Measurements from ENCODE around the gene MPHOSPH6. TPM values are rescaled to one million over a fixed set of nuclear protein-coding genes. Genes with fewer than 3 reads are reported as not detected.

Gene MPHOSPH6, protein sequence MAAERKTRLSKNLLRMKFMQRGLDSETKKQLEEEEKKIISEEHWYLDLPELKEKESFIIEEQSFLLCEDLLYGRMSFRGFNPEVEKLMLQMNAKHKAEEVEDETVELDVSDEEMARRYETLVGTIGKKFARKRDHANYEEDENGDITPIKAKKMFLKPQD
- polyA plus RNA-seq (2012; rRNA removed) = 9.4 and 11.8 TPM in 2 replicates
- polyA plus RNA-seq (2012; cell fraction: cytosol; rRNA removed) = 14.6 and 24.9 TPM in 2 replicates
- 6.4 and 13.1 TPM in 2 replicates for polyA plus RNA-seq (2012; cell fraction: nucleus; rRNA removed)

DNA sequence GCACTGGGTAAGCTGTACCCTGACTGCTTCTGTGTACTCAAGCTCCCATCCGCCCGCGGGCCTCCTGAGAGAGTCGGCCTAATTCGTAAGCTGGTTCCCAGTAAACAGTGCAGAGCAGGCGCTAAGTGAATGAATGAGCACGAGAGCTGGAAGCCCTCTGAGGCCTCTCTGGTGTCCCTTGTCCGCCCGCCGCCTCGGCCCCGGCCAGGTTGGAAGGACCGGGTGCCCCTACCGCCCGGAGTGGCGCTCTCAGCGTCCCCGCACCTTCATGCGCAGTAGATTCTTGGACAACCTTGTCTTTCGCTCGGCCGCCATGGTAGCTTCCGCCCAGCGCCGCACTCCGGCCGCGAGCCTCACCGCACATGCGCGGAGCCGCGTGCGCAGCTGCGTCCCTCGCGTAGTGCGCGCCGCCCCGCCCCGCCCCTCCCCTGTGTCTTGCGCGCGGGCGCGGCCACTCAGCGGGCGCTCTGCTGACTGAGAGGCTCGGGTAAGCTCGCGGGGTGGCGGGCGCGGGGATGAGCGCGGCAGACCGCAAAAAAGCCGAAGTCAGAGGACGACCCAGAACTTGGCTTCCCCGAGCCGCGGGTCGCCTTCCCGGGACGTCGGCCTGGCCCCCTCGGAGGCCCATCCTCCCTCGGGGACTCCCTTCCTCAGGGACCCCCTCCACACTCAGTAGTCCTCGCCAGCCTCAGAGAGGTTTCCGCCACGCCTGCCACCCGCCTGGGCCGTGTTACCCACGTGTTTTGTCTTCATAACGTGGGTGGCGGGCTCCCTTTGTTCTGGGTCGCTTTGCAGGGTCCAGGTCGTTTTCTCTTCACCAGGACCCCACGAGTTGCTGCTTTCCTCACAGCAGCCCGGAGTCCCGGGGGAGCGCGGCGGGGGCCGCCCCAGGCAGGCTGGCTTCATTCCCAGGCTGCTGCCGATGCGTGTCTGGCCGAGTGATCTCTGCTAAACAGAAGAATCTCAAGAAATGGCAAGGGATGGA is at the start of gene MPHOSPH6:
MPHOSPH6 (minus strand) TSS at position 364 of the 985 bp plus-strand sequence; CDS start at position 315, 49 bp downstream.
- H3K9me3 ChIP-seq = no peaks in the 10 kb centered on the region
- POLR2A ChIA-PET = interaction anchor here (0.7 to 0.8 kb wide), 2 partner anchors 10 to 1163 kb away, joined by 3 read pairs; partner anchors contain the start of genes CENPN and CMC2
- TF ChIP-seq FOXM1 (IDR thresholded peaks at IDR 0.05; ENCODE audit: low read depth) (no peak), YY1 (IDR thresholded peaks at IDR 0.05; ENCODE audit: low read depth) (peak; percentile 72; the same call in 1 of the 2 replicates), TCF12 (IDR thresholded peaks at IDR 0.05) (peak; percentile 14; the same call in 1 of the 2 replicates), FOXJ3 (CRISPR knock-in tag; IDR thresholded peaks at IDR 0.05) (no peak), NRF1 (IDR thresholded peaks at IDR 0.05; ENCODE audit: low read depth, low read length) (peak; percentile 86), MEF2A (IDR thresholded peaks at IDR 0.05; ENCODE audit: borderline replicate concordance, low read depth) (no peak), GATA2 (CRISPR knock-in tag; IDR thresholded peaks at IDR 0.05) (no peak), RXRA (IDR thresholded peaks at IDR 0.05; ENCODE audit: borderline replicate concordance, low read depth) (no peak), CHD2 (IDR thresholded peaks at IDR 0.05; ENCODE audit: low read length, partially characterized antibody) (peak; percentile 6), RFX5 (IDR thresholded peaks at IDR 0.05; ENCODE audit: low read length) (no peak), RAD21 (IDR thresholded peaks at IDR 0.05; ENCODE audit: low read length) (no peak), GABPA (IDR thresholded peaks at IDR 0.05; ENCODE audit: low read depth) (no peak), RCOR1 (IDR thresholded peaks at IDR 0.05; ENCODE audit: low read length) (no peak), SMC3 (IDR thresholded peaks at IDR 0.05; ENCODE audit: low read depth, low read length) (no peak), EP300 (IDR thresholded peaks at IDR 0.05; ENCODE audit: borderline replicate concordance in 1 of 2, low read depth in 1 of 2, low read length in 1 of 2) (no peak), POLR2AphosphoS5 (IDR thresholded peaks at IDR 0.05; ENCODE audit: low read depth, low read length) (peak; percentile 65), JUND (IDR thresholded peaks at IDR 0.05) (no peak), ELF1 (IDR thresholded peaks at IDR 0.05) (0 out of 2 replicates have a peak, but pooled peaks have one; percentile 13), TEAD4 (IDR thresholded peaks at IDR 0.05; ENCODE audit: borderline replicate concordance, insufficient read depth) (no peak)
- TF ChIP-seq, protein P1, sequence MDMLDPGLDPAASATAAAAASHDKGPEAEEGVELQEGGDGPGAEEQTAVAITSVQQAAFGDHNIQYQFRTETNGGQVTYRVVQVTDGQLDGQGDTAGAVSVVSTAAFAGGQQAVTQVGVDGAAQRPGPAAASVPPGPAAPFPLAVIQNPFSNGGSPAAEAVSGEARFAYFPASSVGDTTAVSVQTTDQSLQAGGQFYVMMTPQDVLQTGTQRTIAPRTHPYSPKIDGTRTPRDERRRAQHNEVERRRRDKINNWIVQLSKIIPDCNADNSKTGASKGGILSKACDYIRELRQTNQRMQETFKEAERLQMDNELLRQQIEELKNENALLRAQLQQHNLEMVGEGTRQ (IDR thresholded peaks at IDR 0.05; ENCODE audit: borderline replicate concordance, low read depth, low read length) = no peak
- TF ChIP-seq, protein P2, sequence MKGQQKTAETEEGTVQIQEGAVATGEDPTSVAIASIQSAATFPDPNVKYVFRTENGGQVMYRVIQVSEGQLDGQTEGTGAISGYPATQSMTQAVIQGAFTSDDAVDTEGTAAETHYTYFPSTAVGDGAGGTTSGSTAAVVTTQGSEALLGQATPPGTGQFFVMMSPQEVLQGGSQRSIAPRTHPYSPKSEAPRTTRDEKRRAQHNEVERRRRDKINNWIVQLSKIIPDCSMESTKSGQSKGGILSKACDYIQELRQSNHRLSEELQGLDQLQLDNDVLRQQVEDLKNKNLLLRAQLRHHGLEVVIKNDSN (IDR thresholded peaks at IDR 0.05; ENCODE audit: borderline replicate concordance, low read depth) = no peak
- TF ChIP-seq, protein P3, sequence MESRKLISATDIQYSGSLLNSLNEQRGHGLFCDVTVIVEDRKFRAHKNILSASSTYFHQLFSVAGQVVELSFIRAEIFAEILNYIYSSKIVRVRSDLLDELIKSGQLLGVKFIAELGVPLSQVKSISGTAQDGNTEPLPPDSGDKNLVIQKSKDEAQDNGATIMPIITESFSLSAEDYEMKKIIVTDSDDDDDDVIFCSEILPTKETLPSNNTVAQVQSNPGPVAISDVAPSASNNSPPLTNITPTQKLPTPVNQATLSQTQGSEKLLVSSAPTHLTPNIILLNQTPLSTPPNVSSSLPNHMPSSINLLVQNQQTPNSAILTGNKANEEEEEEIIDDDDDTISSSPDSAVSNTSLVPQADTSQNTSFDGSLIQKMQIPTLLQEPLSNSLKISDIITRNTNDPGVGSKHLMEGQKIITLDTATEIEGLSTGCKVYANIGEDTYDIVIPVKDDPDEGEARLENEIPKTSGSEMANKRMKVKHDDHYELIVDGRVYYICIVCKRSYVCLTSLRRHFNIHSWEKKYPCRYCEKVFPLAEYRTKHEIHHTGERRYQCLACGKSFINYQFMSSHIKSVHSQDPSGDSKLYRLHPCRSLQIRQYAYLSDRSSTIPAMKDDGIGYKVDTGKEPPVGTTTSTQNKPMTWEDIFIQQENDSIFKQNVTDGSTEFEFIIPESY (IDR thresholded peaks at IDR 0.05; ENCODE audit: borderline replicate concordance, low read depth) = no peak
- TF ChIP-seq, protein P4, sequence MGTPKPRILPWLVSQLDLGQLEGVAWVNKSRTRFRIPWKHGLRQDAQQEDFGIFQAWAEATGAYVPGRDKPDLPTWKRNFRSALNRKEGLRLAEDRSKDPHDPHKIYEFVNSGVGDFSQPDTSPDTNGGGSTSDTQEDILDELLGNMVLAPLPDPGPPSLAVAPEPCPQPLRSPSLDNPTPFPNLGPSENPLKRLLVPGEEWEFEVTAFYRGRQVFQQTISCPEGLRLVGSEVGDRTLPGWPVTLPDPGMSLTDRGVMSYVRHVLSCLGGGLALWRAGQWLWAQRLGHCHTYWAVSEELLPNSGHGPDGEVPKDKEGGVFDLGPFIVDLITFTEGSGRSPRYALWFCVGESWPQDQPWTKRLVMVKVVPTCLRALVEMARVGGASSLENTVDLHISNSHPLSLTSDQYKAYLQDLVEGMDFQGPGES (IDR thresholded peaks at IDR 0.05; ENCODE audit: low read depth, low read length) = no peak
- TF ChIP-seq, protein P5, sequence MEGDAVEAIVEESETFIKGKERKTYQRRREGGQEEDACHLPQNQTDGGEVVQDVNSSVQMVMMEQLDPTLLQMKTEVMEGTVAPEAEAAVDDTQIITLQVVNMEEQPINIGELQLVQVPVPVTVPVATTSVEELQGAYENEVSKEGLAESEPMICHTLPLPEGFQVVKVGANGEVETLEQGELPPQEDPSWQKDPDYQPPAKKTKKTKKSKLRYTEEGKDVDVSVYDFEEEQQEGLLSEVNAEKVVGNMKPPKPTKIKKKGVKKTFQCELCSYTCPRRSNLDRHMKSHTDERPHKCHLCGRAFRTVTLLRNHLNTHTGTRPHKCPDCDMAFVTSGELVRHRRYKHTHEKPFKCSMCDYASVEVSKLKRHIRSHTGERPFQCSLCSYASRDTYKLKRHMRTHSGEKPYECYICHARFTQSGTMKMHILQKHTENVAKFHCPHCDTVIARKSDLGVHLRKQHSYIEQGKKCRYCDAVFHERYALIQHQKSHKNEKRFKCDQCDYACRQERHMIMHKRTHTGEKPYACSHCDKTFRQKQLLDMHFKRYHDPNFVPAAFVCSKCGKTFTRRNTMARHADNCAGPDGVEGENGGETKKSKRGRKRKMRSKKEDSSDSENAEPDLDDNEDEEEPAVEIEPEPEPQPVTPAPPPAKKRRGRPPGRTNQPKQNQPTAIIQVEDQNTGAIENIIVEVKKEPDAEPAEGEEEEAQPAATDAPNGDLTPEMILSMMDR (IDR thresholded peaks at IDR 0.05) = no peak

More for the DNA sequence above, at the start of gene MPHOSPH6:
- no peaks in the 10 kb centered on the region for H3F3A ChIP-seq (replicated peaks; ENCODE audit: insufficient read depth)
- H3K4me2 ChIP-seq = peak within 1 kb of the TSS; percentile 97
- WGBS (ENCODE audit: low lambda C conversion rate) = under 1% methylated on average over 31 of the region's 89 CpGs
- H3K36me3 ChIP-seq (replicated peaks in 1 of 2; ENCODE audit: control insufficient read depth in 1 of 2, insufficient read depth in 2 of 2, low read length in 1 of 2) = peaks cover 4 to 12% of the 10 kb centered on the region in 2 experiments
- peak within 1 kb of the TSS; percentile 82 to 95 for H3K4me3 ChIP-seq (ENCODE audit: low read depth in 2 of 2, low read length in 1 of 2)
- CTCF ChIA-PET = no interaction called here
- peaks cover 11% of the 10 kb centered on the region; the same call in 1 of the 2 replicates for H3K27me3 ChIP-seq (ENCODE audit: insufficient read depth)
- peak within 1 kb of the TSS; percentile 55 to 63; a peak in 3 of 4 replicates for H3K27ac ChIP-seq (ENCODE audit: low read depth in 2 of 2, low read length in 1 of 2)
- H3K4me1 ChIP-seq (ENCODE audit: control insufficient read depth in 1 of 2, insufficient read depth in 2 of 2, low read depth in 1 of 2, low read length in 1 of 2) = peaks cover 0 to 8% of the 10 kb centered on the region in 2 experiments; a peak in 2 of 4 replicates
- H2AFZ ChIP-seq (ENCODE audit: low read depth) = peak within 1 kb of the TSS; percentile 95
- peaks cover 31% of the 10 kb centered on the region for H3K79me2 ChIP-seq (ENCODE audit: insufficient read depth)
- DNase-seq = peak; percentile 96
- no peaks in the 10 kb centered on the region for H4K20me1 ChIP-seq (ENCODE audit: insufficient read depth)
- peak within 1 kb of the TSS; percentile 81 for H3K9ac ChIP-seq
- no peaks in the 10 kb centered on the region for H3K9me2 ChIP-seq

All from SK-N-SH (cell line).